Measurements from ENCODE around the gene RASSF1. TPM values are rescaled to one million over a fixed set of nuclear protein-coding genes. Genes with fewer than 3 reads are reported as not detected.
A peak's percentile ranks its signal among the peaks of the same experiment; 100 is the strongest.

Gene RASSF1
- 20.0 and 21.4 TPM in 2 replicates for total RNA-seq (2014; rRNA removed)
- percentile 84 among the genes with signal in this experiment for Bru-seq, nascent RNA
- BruChase-seq, experiment 1, labeled RNA remaining after a 6-hour chase, result percentile 77 among the genes with signal in this experiment
- percentile 84 among the genes with signal in this experiment for BruChase-seq, experiment 2, labeled RNA remaining after a 2-hour chase
- long read RNA-seq, transcript RASSF1-201 (5 exons, 1,757 nt), result major isoform, 85 of 115 reads
- long read RNA-seq, partial matches to known transcripts, result 10 of 115 reads
- long read RNA-seq, other reads (novel, unspliced or antisense), result 20 of 115 reads

- Histone ChIP-seq H3K27me3 (ENCODE audit: low read length) (no peaks in the 10 kb centered on the region), H3K9me2 (replicated peaks; ENCODE audit: low read length) (no peaks in the 10 kb centered on the region), H3K79me2 (ENCODE audit: low read length) (peaks cover 15% of the 10 kb centered on the region), H2AFZ (ENCODE audit: low read length) (no peak within 1 kb of the TSS), H3K9ac (ENCODE audit: low read length) (no peak within 1 kb of the TSS), H3K4me1 (ENCODE audit: insufficient read depth, low read length) (peaks cover 13% of the 10 kb centered on the region), H3K27ac (ENCODE audit: low read length) (no peak within 1 kb of the TSS), H3K36me3 (ENCODE audit: low read depth, low read length) (no peaks in the 10 kb centered on the region), H4K20me1 (ENCODE audit: low read length) (no peaks in the 10 kb centered on the region), H3F3A (ENCODE audit: low read length, unreplicated experiment) (no peaks in the 10 kb centered on the region), H3K9me3 (ENCODE audit: low read length) (no peaks in the 10 kb centered on the region), H3K4me2 (ENCODE audit: low read length) (no peak within 1 kb of the TSS), H3K4me3 (ENCODE audit: low read length) (no peak within 1 kb of the TSS)
- BruUV-seq (replicated peaks), result no TSS peak
- no peak for DNase-seq
- ChIA-PET POLR2A (ENCODE audit: unreplicated experiment) (no interaction called here), CTCF (no interaction called here)
- no peak for TF ChIP-seq EZH2 (IDR thresholded peaks at IDR 0.05; ENCODE audit: low read length, unreplicated experiment)
- TF ChIP-seq CTCF (conservative IDR thresholded peaks at IDR 0.05; ENCODE audit: low read depth, low read length), result no peak
- TF ChIP-seq EZH2phosphoT487 (IDR thresholded peaks at IDR 0.05; ENCODE audit: borderline replicate concordance, low read length), result no peak
- intact Hi-C loops (cut with micrococcal nuclease), result no loop called here
- ATAC-seq, result no peak
These were observed at the start of gene RASSF1 for GRCh38 chr3:50340448-50341329. Gene RASSF1, minus strand, starts transcription at chr3:50340836. Its CDS starts 31 bp downstream, at chr3:50340805.

- Histone ChIP-seq H3K79me2 (ENCODE audit: low read length) (no peaks in the 10 kb centered on the region), H3K9me2 (replicated peaks; ENCODE audit: low read length) (no peaks in the 10 kb centered on the region), H3K4me1 (ENCODE audit: insufficient read depth, low read length) (no peaks in the 10 kb centered on the region), H3K9ac (ENCODE audit: low read length) (no peak overlapping the region), H3K36me3 (ENCODE audit: low read depth, low read length) (no peaks in the 10 kb centered on the region), H3K27me3 (ENCODE audit: low read length) (no peaks in the 10 kb centered on the region), H3F3A (ENCODE audit: low read length, unreplicated experiment) (no peaks in the 10 kb centered on the region), H2AFZ (ENCODE audit: low read length) (no peak overlapping the region), H3K4me3 (ENCODE audit: low read length) (no peak overlapping the region), H3K9me3 (ENCODE audit: low read length) (no peaks in the 10 kb centered on the region), H3K27ac (ENCODE audit: low read length) (no peak overlapping the region), H4K20me1 (ENCODE audit: low read length) (no peaks in the 10 kb centered on the region), H3K4me2 (ENCODE audit: low read length) (no peak overlapping the region)
- ChIA-PET CTCF (no interaction called here), POLR2A (ENCODE audit: unreplicated experiment) (no interaction called here)
- ATAC-seq (no peak), DNase-seq (no peak)
- TF ChIP-seq EZH2 (IDR thresholded peaks at IDR 0.05; ENCODE audit: low read length, unreplicated experiment), result no peak
- TF ChIP-seq CTCF (conservative IDR thresholded peaks at IDR 0.05; ENCODE audit: low read depth, low read length), result no peak
- no peak for TF ChIP-seq EZH2phosphoT487 (IDR thresholded peaks at IDR 0.05; ENCODE audit: borderline replicate concordance, low read length)
- BruUV-seq (replicated peaks), result no TSS peak
- intact Hi-C loops (cut with micrococcal nuclease), result no loop called here
These were observed 48.8 kb upstream of the RASSF1 start for GRCh38 chr3:50389414-50389767.

All from PC-3 (cell line).